G401.6 (cell line): ENCODE measurements around the gene PCDHA6.
"Not testable (repeated sequence)": the region's sequence is repeated elsewhere in the genome, so short reads cannot be mapped to it uniquely, and the experiment has no call there.

Source experiments
- FAIRE-seq: peaks from 2 replicates; lab custom pipeline; 2012; peaks lifted over from hg19 to GRCh38; lab: Jason Lieb, UNC

The PCDHA6 gene

GRCh38 chr5:140862441-140863295, 34.9 kb downstream of the PCDHA6 start:
- FAIRE-seq = no peak

DNA sequence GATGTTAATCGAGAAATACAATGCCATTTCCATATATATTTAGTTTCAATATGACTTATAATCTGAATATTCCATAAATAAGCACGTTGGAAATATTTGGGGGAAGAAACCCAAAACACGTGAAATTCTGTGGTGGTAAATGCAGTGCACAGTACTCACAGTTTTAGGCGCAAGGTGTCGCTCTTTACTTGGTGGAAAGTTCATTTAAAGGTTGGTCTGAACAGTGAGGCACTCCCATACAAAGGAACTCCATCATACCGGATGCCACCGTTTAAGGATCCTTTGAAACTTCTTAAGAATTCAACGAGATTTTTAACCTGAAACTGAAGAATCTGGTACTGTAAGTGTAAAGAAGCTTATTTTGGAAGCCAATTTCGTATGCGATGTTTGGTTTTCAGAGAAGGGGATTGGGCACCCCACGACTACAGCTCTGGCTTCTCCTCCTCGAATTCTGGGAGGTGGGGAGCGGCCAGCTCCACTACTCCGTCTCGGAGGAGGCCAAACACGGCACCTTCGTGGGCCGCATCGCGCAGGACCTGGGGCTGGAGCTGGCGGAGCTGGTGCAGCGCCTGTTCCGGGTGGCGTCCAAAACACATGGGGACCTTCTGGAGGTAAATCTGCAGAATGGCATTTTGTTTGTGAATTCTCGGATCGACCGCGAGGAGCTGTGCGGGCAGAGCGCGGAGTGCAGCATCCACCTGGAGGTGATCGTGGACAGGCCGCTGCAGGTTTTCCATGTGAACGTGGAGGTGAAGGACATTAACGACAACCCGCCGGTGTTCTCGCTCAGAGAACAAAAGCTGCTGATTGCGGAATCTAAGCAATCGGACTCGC, 41.2 kb downstream of the PCDHA6 start, which contains the start of gene PCDHA11:
TSS of gene PCDHA11 (plus strand) at position 237 of the 834 bp plus-strand sequence. CDS start at position 384, 147 bp downstream.
- peak; percentile 83 for FAIRE-seq

- no peak for FAIRE-seq
These were observed 41.8 kb downstream of the PCDHA6 start for GRCh38 chr5:140869555-140869886.

DNA sequence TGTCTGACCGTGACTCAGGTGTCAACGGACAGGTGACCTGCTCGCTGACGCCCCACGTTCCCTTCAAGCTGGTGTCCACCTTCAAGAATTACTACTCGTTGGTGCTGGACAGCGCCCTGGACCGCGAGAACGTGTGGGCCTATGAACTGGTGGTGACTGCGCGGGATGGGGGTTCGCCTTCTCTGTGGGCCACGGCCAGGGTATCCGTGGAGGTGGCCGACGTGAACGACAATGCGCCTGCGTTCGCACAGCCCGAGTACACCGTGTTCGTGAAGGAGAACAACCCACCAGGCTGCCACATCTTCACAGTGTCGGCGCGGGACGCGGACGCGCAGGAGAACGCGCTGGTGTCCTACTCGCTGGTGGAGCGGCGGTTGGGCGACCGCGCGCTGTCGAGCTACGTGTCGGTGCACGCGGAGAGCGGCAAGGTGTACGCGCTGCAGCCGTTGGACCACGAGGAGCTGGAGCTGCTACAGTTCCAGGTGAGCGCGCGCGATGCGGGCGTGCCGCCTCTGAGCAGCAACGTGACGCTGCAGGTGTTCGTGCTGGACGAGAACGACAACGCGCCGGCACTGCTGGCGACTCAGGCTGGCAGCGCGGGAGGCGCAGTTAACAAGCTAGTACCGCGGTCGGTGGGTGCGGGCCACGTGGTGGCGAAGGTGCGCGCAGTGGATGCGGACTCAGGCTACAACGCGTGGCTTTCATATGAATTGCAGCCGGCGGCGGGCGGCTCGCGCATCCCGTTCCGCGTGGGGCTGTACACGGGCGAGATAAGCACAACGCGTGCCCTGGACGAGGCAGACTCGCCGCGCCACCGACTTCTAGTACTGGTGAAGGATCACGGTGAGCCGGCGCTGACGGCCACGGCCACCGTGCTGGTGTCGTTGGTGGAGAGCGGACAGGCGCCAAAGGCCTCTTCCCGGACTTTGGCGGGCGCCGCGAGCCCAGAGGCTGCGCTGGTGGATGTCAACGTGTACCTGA, 42.8 kb downstream of the PCDHA6 start:
- FAIRE-seq = no peak

DNA sequence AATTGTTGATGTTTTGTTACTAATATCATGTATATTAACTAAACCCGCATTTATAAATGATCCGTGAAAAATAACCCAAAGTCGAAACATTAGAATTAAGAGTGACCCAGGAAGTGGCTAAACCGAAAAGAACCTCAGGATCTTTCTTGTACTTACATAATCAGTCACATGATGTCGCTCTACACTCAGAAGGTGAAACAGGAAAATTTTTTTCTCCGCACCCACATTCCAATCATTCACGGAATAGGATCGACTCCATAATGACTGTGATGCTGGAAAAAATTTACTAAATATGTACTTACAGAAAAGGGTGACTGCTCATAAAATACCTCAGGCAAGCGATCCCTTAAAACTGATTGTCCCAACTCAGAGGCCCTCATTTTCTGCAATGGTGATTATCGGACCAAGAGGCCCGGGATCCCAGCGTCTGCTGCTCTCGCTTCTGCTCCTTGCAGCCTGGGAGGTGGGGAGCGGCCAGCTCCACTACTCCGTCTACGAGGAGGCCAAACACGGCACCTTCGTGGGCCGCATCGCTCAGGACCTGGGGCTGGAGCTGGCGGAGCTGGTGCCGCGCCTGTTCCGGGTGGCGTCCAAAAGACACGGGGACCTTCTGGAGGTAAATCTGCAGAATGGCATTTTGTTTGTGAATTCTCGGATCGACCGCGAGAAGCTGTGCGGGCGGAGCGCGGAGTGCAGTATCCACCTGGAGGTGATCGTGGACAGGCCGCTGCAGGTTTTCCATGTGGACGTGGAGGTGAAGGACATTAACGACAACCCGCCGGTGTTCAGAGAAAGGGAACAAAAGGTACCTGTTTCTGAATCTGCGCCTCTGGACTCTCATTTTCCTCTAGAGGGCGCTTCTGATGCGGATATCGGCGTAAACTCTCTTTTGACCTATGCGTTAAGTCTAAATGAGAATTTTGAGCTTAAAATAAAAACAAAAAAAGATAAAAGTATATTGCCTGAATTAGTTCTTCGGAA, 47.6 kb downstream of the PCDHA6 start, which contains the start of gene PCDHA12:
TSS of gene PCDHA12 (plus strand) at position 224 of the 981 bp plus-strand sequence. CDS start at position 389, 165 bp downstream.
- peak; percentile 94 for FAIRE-seq

GRCh38 chr5:140876541-140877261, 48.9 kb downstream of the PCDHA6 start:
- not testable (repeated sequence) for FAIRE-seq

DNA sequence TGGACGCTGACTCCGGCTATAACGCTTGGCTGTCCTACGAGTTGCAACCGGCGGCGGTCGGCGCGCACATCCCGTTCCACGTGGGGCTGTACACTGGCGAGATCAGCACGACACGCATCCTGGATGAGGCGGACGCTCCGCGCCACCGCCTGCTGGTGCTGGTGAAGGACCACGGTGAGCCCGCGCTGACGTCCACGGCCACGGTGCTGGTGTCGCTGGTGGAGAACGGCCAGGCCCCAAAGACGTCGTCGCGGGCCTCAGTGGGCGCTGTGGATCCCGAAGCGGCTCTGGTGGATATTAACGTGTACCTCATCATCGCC, 49.5 kb downstream of the PCDHA6 start:
- no peak for FAIRE-seq
